SK-N-SH (cell line): Measurements from ENCODE around the gene HOXB6. TPM values are rescaled to one million over a fixed set of nuclear protein-coding genes. Genes with fewer than 3 reads are reported as not detected.
A peak's percentile ranks its signal among the peaks of the same experiment; 100 is the strongest.

ENCODE experiments used
- CTCF ChIA-PET: fragments of 300-600, 350-600 bp; formaldehyde crosslinking; extraction: SDS; loops from one replicate; lab custom pipeline; 2021; lab: Yijun Ruan, JAX
- POLR2A ChIA-PET: fragments of 350-600 bp; sonication (Branson Sonifier 250); formaldehyde crosslinking; extraction: SDS; loops from one replicate; lab custom pipeline; 2020; ENCODE audit warnings: antibody characterized with exemption, inconsistent platforms; lab: Yijun Ruan, JAX
- DNase-seq: peaks from one replicate; pipeline ENCODE4 v3.0.0; 2012
- H2AFZ ChIP-seq: fragments of 200-600 bp; sonication (generic); 2 replicates; pipeline ENCODE4 v1.8.1; 2016; ENCODE audit warnings: antibody characterized with exemption, mild to moderate bottlenecking, low read depth
- H3F3A ChIP-seq: fragments of 200-600 bp; sonication (generic); replicated peaks from 2 replicates; pipeline ENCODE3; 2016; ENCODE audit warnings: antibody characterized with exemption, mild to moderate bottlenecking; ENCODE audit not compliant: insufficient read depth
- H3K27ac ChIP-seq, 2 experiments: fragments of 200-500 bp in 1 of 2; fragments of 200-600 bp in 1 of 2; sonication (Bioruptor generic) in 1 of 2; sonication (generic), shearing (Covaris generic) in 1 of 2; 2 replicates each; pipeline versions ENCODE4 v1.5.1 to v1.6.1; 2014 to 2016; ENCODE audit warnings: low read depth in 2 of 2, inconsistent platforms in 1 of 2, low read length in 1 of 2, mild to moderate bottlenecking in 1 of 2, mixed read lengths in 1 of 2
- H3K27me3 ChIP-seq: fragments of 200-600 bp; sonication (generic), shearing (Covaris generic); 2 replicates; pipeline ENCODE4 v1.6.1; 2016; ENCODE audit warnings: mixed run types; ENCODE audit not compliant: insufficient read depth
- H3K36me3 ChIP-seq, 2 experiments: fragments of 200-500 bp in 1 of 2; fragments of 200-600 bp in 1 of 2; sonication (Bioruptor generic) in 1 of 2; sonication (generic) in 1 of 2; replicated peaks in 1 of 2; 2 replicates each; pipeline versions ENCODE3 to v1.5.1; 2014 to 2016; ENCODE audit warnings: low read length in 1 of 2, mild to moderate bottlenecking in 1 of 2; ENCODE audit not compliant: insufficient read depth in 2 of 2, control insufficient read depth in 1 of 2
- H3K4me1 ChIP-seq, 2 experiments: fragments of 200-500 bp in 1 of 2; fragments of 200-600 bp in 1 of 2; sonication (Bioruptor generic) in 1 of 2; sonication (generic), shearing (Covaris generic) in 1 of 2; 2 replicates each; pipeline versions ENCODE4 v1.5.1 to v1.6.1; 2014 to 2016; ENCODE audit warnings: low read depth in 1 of 2, low read length in 1 of 2, mixed run types in 1 of 2; ENCODE audit not compliant: insufficient read depth in 2 of 2, control insufficient read depth in 1 of 2
- H3K4me2 ChIP-seq: fragments of 200-600 bp; sonication (generic), shearing (Covaris generic); 2 replicates; pipeline ENCODE4 v1.6.1; 2017; ENCODE audit warnings: mixed run types
- H3K4me3 ChIP-seq, 2 experiments: fragments of 200-500 bp in 1 of 2; fragments of 200-600 bp in 1 of 2; sonication (Bioruptor generic) in 1 of 2; sonication (generic), shearing (Covaris generic) in 1 of 2; 2 replicates each; pipeline versions ENCODE4 v1.5.1 to v1.8.1; 2014 to 2016; ENCODE audit warnings: low read depth in 2 of 2, inconsistent platforms in 1 of 2, low read length in 1 of 2, mild to moderate bottlenecking in 1 of 2, mixed read lengths in 1 of 2, moderate library complexity in 1 of 2
- H3K79me2 ChIP-seq: fragments of 200-600 bp; sonication (generic); 2 replicates; pipeline ENCODE4 v1.8.1; 2017; ENCODE audit warnings: mild to moderate bottlenecking; ENCODE audit not compliant: insufficient read depth
- H3K9ac ChIP-seq: fragments of 200-600 bp; sonication (generic); 2 replicates; pipeline ENCODE4 v1.6.1; 2017; ENCODE audit warnings: mixed run types
- H3K9me2 ChIP-seq: fragments of 200-600 bp; sonication (generic); 2 replicates; pipeline ENCODE4 v1.6.1; 2017; ENCODE audit warnings: mixed run types
- H3K9me3 ChIP-seq: fragments of 200-600 bp; sonication (generic); 2 replicates; pipeline ENCODE4 v1.6.1; 2017; ENCODE audit warnings: mixed run types, mild to moderate bottlenecking, moderate library complexity
- H4K20me1 ChIP-seq: fragments of 200-600 bp; sonication (generic); 2 replicates; pipeline ENCODE4 v1.6.1; 2017; ENCODE audit warnings: mild to moderate bottlenecking, mixed run types; ENCODE audit not compliant: insufficient read depth
- CHD2 ChIP-seq: fragments of 150-350 bp; IDR thresholded peaks from 2 replicates; pipeline ENCODE4 v1.6.1; 2018; ENCODE audit warnings: low read length; ENCODE audit not compliant: partially characterized antibody
- ELF1 ChIP-seq: IDR thresholded peaks from 2 replicates; pipeline ENCODE4 v1.4.0; 2012
- EZH2phosphoT487 ChIP-seq: fragments of 200-600 bp; sonication (generic); IDR thresholded peaks from 2 replicates; pipeline ENCODE4 v1.6.1; 2017; ENCODE audit warnings: low read depth, mixed run types, mild to moderate bottlenecking, antibody characterized with exemption, moderate library complexity, borderline replicate concordance
- FOSL2 ChIP-seq: IDR thresholded peaks from 2 replicates; pipeline ENCODE4 v1.4.0; 2012; ENCODE audit warnings: low read depth, mild to moderate bottlenecking, moderate library complexity, borderline replicate concordance
- FOXJ3 ChIP-seq: sonication (generic); formaldehyde crosslinking; IDR thresholded peaks from 2 replicates; pipeline ENCODE4 v1.5.1; 2020; ENCODE audit warnings: mild to moderate bottlenecking, missing genetic modification reagents
- GABPA ChIP-seq: IDR thresholded peaks from 2 replicates; pipeline ENCODE4 v1.4.0; 2012; ENCODE audit warnings: low read depth, mild to moderate bottlenecking
- JUND ChIP-seq: IDR thresholded peaks from 2 replicates; pipeline ENCODE4 v1.4.0; 2012
- MXI1 ChIP-seq: IDR thresholded peaks from 2 replicates; pipeline ENCODE4 v1.6.1; 2012; ENCODE audit warnings: mild to moderate bottlenecking, low read depth, low read length, improper control_type of control experiment
- NRF1 ChIP-seq: IDR thresholded peaks from 2 replicates; pipeline ENCODE4 v1.6.1; 2012; ENCODE audit warnings: low read depth, mild to moderate bottlenecking, low read length
- POLR2AphosphoS5 ChIP-seq: IDR thresholded peaks from 2 replicates; pipeline ENCODE4 v1.6.1; 2012; ENCODE audit warnings: low read depth, low read length
- RAD21 ChIP-seq: IDR thresholded peaks from 2 replicates; pipeline ENCODE4 v1.6.1; 2012; ENCODE audit warnings: mild to moderate bottlenecking, low read length
- RCOR1 ChIP-seq: fragments of 150-350 bp; IDR thresholded peaks from 2 replicates; pipeline ENCODE4 v1.6.1; 2017; ENCODE audit warnings: antibody characterized with exemption, low read length
- RFX5 ChIP-seq: IDR thresholded peaks from 2 replicates; pipeline ENCODE4 v1.6.1; 2012; ENCODE audit warnings: mild to moderate bottlenecking, improper control_type of control experiment, low read length
- TAF1 ChIP-seq: IDR thresholded peaks from 2 replicates; pipeline ENCODE4 v1.6.1; 2012; ENCODE audit warnings: low read depth, mild to moderate bottlenecking, low read length, moderate library complexity, borderline replicate concordance
- TCF12 ChIP-seq: IDR thresholded peaks from 2 replicates; pipeline ENCODE4 v1.4.0; 2012
- WGBS: methylation state at CpG from one replicate; pipeline ENCODE4 v1.1.6; 2017; ENCODE audit warnings: low lambda C conversion rate; 5-methylcytosine and 5-hydroxymethylcytosine counted together
- polyA plus RNA-seq, 3 experiments: library from polyadenylated mRNA; depleted of rRNA; stranded (reverse); fragments of >200 nt; gene quantifications; 2 replicates each; pipeline ENCODE4 v1.2.3, GENCODE V29; 2012
- TF ChIP-seq, protein P1 (sequence below): IDR thresholded peaks from 2 replicates; pipeline ENCODE4; 2012
- TF ChIP-seq, protein P2 (sequence below): fragments of 150-350 bp; IDR thresholded peaks from 2 replicates; pipeline ENCODE4 v1.6.1; 2016; ENCODE audit warnings: mild to moderate bottlenecking, low read depth, low read length
- TF ChIP-seq, protein P3 (sequence below): fragments of 200-600 bp; sonication (generic); IDR thresholded peaks from 2 replicates; pipeline ENCODE4 v1.6.1; 2017; ENCODE audit warnings: antibody characterized with exemption, mild to moderate bottlenecking, moderate library complexity
- TF ChIP-seq, protein P4 (sequence below): IDR thresholded peaks from 2 replicates; pipeline ENCODE4 v1.4.0; 2012; ENCODE audit warnings: low read depth, borderline replicate concordance
- TF ChIP-seq, protein P5 (sequence below): IDR thresholded peaks from 2 replicates; pipeline ENCODE4 v1.4.0; 2012; ENCODE audit warnings: low read depth

Gene HOXB6
- polyA plus RNA-seq, 1 of the 3 experiments (the other 2 are of a cell fraction) = not detected

DNA sequence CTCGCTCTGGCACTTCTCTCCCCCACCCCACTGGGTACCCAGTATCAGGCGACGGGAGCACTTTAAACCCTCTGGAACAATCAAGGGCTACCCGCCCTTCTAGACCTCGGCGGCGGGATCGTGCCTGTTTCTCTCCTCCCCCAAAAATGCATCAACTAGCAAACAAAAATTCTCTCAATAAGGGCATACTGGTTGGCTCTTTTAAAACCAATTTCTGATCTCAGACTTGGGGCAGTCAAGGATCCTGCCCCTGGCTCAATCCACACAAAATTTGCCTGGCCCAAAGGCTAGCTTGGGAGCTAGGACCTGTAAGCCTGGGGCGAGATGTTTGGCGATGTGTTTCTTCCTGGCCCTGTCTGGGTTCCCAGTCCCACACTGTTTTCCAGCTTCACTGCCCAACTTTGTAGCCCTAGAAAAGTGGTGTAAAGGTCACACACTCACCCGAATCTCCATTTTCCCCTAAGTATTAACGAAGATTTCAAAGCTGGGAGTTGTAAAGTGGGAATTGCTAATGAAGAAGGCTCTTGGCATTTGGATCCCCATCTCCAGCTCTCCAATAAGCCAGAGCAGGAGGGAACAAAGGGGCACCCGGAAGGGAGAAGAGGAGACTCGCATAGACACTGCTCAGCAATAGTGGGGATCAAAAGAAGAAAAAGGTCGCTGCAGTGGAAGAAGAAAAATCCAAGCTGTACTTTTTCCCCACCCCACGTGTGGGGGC, 45.5 kb downstream of the HOXB6 start:
- Histone ChIP-seq H3K9me3 (no peaks in the 10 kb centered on the region), H3K27ac (no peak overlapping the region), H3K9ac (no peak overlapping the region), H3K79me2 (no peaks in the 10 kb centered on the region), H4K20me1 (peaks cover 6% of the 10 kb centered on the region; the same call in 1 of the 2 replicates), H3F3A (no peaks in the 10 kb centered on the region), H3K4me1 (peaks cover 0 to 2% of the 10 kb centered on the region in 2 experiments; a peak in 1 of 4 replicates)
- CTCF ChIA-PET = interaction anchor here (1.0 to 1.4 kb wide), 4 partner anchors 9 to 59 kb away, joined by 3 to 4 read pairs (median 3); partner anchors contain the start of gene HOXB5
- POLR2A ChIA-PET = no interaction called here
- TF ChIP-seq EZH2phosphoT487 (peak; percentile 64; the same call in 1 of the 2 replicates), TCF12 (no peak)
- TF ChIP-seq, protein P1, sequence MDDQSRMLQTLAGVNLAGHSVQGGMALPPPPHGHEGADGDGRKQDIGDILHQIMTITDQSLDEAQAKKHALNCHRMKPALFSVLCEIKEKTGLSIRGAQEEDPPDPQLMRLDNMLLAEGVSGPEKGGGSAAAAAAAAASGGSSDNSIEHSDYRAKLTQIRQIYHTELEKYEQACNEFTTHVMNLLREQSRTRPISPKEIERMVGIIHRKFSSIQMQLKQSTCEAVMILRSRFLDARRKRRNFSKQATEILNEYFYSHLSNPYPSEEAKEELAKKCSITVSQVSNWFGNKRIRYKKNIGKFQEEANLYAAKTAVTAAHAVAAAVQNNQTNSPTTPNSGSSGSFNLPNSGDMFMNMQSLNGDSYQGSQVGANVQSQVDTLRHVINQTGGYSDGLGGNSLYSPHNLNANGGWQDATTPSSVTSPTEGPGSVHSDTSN = no peak
- TF ChIP-seq, all 33 proteins: peak for 1
- DNase-seq = no peak
- Histone ChIP-seq H3K27me3 (peaks cover 96% of the 10 kb centered on the region), H3K9me2 (no peaks in the 10 kb centered on the region), H3K4me2 (no peak overlapping the region), H3K36me3 (no peaks in the 10 kb centered on the region), H3K4me3 (no peak overlapping the region), H2AFZ (no peak overlapping the region)
- WGBS = 25% methylated on average over 16 of the region's 16 CpGs

DNA sequence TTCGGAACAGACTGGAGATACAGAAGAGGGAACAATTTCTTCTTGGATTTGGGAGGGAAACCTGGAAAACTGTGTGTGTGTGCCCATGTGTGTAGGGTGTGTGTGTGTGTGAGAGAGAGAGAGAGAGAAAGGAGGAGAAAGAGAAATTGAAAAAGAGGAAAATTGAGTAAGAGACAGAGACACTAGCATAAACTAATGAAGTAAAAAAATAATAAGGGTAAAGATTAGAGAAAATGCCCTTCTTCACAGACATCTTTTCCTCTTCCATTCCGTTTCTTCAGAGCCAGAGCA, 46.0 kb downstream of the HOXB6 start:
- H3K9me2 ChIP-seq = no peaks in the 10 kb centered on the region
- ChIA-PET POLR2A (no interaction called here), CTCF (interaction anchor here (1.0 to 1.1 kb wide), 2 partner anchors 8 to 35 kb away, joined by 3 read pairs; partner anchors contain the start of gene HOXB5)
- H3K9ac ChIP-seq = no peak overlapping the region
- no peak overlapping the region for H3K4me2 ChIP-seq
- H3K9me3 ChIP-seq = no peaks in the 10 kb centered on the region
- 15% methylated on average over 2 of the region's 2 CpGs for WGBS
- DNase-seq = no peak
- peaks cover 0 to 2% of the 10 kb centered on the region in 2 experiments; a peak in 1 of 4 replicates for H3K4me1 ChIP-seq
- no peak overlapping the region for H3K4me3 ChIP-seq
- peaks cover 98% of the 10 kb centered on the region for H3K27me3 ChIP-seq
- H2AFZ ChIP-seq = no peak overlapping the region
- H4K20me1 ChIP-seq = peaks cover 6% of the 10 kb centered on the region; the same call in 1 of the 2 replicates
- TF ChIP-seq, protein P2, sequence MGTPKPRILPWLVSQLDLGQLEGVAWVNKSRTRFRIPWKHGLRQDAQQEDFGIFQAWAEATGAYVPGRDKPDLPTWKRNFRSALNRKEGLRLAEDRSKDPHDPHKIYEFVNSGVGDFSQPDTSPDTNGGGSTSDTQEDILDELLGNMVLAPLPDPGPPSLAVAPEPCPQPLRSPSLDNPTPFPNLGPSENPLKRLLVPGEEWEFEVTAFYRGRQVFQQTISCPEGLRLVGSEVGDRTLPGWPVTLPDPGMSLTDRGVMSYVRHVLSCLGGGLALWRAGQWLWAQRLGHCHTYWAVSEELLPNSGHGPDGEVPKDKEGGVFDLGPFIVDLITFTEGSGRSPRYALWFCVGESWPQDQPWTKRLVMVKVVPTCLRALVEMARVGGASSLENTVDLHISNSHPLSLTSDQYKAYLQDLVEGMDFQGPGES = no peak
- TF ChIP-seq ELF1 (no peak), FOSL2 (no peak), RFX5 (no peak), RCOR1 (no peak), POLR2AphosphoS5 (no peak), FOXJ3 (CRISPR knock-in tag) (no peak), MXI1 (no peak), RAD21 (no peak), NRF1 (no peak), CHD2 (no peak), GABPA (no peak), TAF1 (no peak), JUND (no peak)
- TF ChIP-seq, protein P3, sequence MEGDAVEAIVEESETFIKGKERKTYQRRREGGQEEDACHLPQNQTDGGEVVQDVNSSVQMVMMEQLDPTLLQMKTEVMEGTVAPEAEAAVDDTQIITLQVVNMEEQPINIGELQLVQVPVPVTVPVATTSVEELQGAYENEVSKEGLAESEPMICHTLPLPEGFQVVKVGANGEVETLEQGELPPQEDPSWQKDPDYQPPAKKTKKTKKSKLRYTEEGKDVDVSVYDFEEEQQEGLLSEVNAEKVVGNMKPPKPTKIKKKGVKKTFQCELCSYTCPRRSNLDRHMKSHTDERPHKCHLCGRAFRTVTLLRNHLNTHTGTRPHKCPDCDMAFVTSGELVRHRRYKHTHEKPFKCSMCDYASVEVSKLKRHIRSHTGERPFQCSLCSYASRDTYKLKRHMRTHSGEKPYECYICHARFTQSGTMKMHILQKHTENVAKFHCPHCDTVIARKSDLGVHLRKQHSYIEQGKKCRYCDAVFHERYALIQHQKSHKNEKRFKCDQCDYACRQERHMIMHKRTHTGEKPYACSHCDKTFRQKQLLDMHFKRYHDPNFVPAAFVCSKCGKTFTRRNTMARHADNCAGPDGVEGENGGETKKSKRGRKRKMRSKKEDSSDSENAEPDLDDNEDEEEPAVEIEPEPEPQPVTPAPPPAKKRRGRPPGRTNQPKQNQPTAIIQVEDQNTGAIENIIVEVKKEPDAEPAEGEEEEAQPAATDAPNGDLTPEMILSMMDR = no peak
- TF ChIP-seq, protein P4, sequence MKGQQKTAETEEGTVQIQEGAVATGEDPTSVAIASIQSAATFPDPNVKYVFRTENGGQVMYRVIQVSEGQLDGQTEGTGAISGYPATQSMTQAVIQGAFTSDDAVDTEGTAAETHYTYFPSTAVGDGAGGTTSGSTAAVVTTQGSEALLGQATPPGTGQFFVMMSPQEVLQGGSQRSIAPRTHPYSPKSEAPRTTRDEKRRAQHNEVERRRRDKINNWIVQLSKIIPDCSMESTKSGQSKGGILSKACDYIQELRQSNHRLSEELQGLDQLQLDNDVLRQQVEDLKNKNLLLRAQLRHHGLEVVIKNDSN = no peak
- TF ChIP-seq, protein P1 = no peak
- TF ChIP-seq, protein P5, sequence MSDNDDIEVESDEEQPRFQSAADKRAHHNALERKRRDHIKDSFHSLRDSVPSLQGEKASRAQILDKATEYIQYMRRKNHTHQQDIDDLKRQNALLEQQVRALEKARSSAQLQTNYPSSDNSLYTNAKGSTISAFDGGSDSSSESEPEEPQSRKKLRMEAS = no peak
- H3K79me2 ChIP-seq = no peaks in the 10 kb centered on the region
- H3K36me3 ChIP-seq = no peaks in the 10 kb centered on the region
- H3K27ac ChIP-seq = no peak overlapping the region
- no peaks in the 10 kb centered on the region for H3F3A ChIP-seq
